ENCODE data around the gene HUWE1. TPM values are rescaled to one million over a fixed set of nuclear protein-coding genes. Genes with fewer than 3 reads are reported as not detected.

Gene HUWE1
- total and polyA plus RNA-seq, 12 donors: 38.4 to 170 (median 109) TPM

- H3K9me3 ChIP-seq (replicated peaks in 1 of 3): no peaks in the 10 kb centered on the region
- TF ChIP-seq CTCF (IDR thresholded peaks at IDR 0.05) (no peak), POLR2A (IDR thresholded peaks at IDR 0.05) (no peak)
- no peak overlapping the region for H3K4me3 ChIP-seq
- H3K27me3 ChIP-seq: peaks cover 4% of the 10 kb centered on the region
- WGBS, 4 donors: 73 to 93% (median 86%) methylated on average over 4 to 7 of the region's 7 CpGs
- intact Hi-C loops (cut with DNase I): no loop called here
- H3K27ac ChIP-seq: no peak overlapping the region
- peaks cover 0 to 64% of the 10 kb centered on the region in 2 donors for H3K36me3 ChIP-seq (replicated peaks in 1 of 2)
- DNase-seq: no peak
- H3K4me1 ChIP-seq (replicated peaks in 1 of 2): no peaks in the 10 kb centered on the region
Measured at GRCh38 chrX:53595266-53595810, 91.2 kb downstream of the HUWE1 start.

GRCh38 chrX:53594354-53594753, 92.2 kb downstream of the HUWE1 start:
- Histone ChIP-seq H3K4me1 (replicated peaks in 1 of 2) (no peaks in the 10 kb centered on the region), H3K4me3 (no peak overlapping the region), H3K9me3 (replicated peaks in 1 of 3) (no peaks in the 10 kb centered on the region), H3K36me3 (replicated peaks in 1 of 2) (peaks cover 0 to 64% of the 10 kb centered on the region in 2 donors), H3K27me3 (peaks cover 4% of the 10 kb centered on the region), H3K27ac (no peak overlapping the region)
- TF ChIP-seq POLR2A (IDR thresholded peaks at IDR 0.05) (no peak), CTCF (IDR thresholded peaks at IDR 0.05) (no peak)
- 73 to 83% (median 78%) methylated on average over 1 of the region's 1 CpG for WGBS, 4 donors
- intact Hi-C loops (cut with DNase I): no loop called here
- no peak for DNase-seq

GRCh38 chrX:53587795-53588420, 98.6 kb downstream of the HUWE1 start:
- H3K4me3 ChIP-seq: no peak overlapping the region
- no peak for DNase-seq
- H3K4me1 ChIP-seq (replicated peaks in 1 of 2): no peaks in the 10 kb centered on the region
- H3K36me3 ChIP-seq (replicated peaks in 1 of 2): peaks cover 0 to 98% of the 10 kb centered on the region in 2 donors
- H3K27ac ChIP-seq: no peak overlapping the region
- H3K27me3 ChIP-seq: peaks cover 3% of the 10 kb centered on the region
- no peaks in the 10 kb centered on the region for H3K9me3 ChIP-seq (replicated peaks in 1 of 3)
- intact Hi-C loops (cut with DNase I): no loop called here
- TF ChIP-seq POLR2A (IDR thresholded peaks at IDR 0.05) (no peak), CTCF (IDR thresholded peaks at IDR 0.05) (no peak)
- whole genome bisulfite sequencing, 4 donors: 71 to 85% (median 81%) methylated on average over 5 of the region's 5 CpGs

- intact Hi-C loops (cut with DNase I): no loop called here
- Histone ChIP-seq H3K9me3 (replicated peaks in 1 of 3) (no peaks in the 10 kb centered on the region), H3K27me3 (peaks cover 3% of the 10 kb centered on the region), H3K27ac (no peak overlapping the region), H3K36me3 (replicated peaks in 1 of 2) (peaks cover 0 to 82% of the 10 kb centered on the region in 2 donors), H3K4me3 (no peak overlapping the region), H3K4me1 (replicated peaks in 1 of 2) (no peaks in the 10 kb centered on the region)
- no peak for DNase-seq
- TF ChIP-seq POLR2A (IDR thresholded peaks at IDR 0.05) (no peak), CTCF (IDR thresholded peaks at IDR 0.05) (no peak)
- WGBS, 4 donors: 89 to 96% (median 94%) methylated on average over 9 of the region's 9 CpGs
Measured at GRCh38 chrX:53584891-53585290, 101.6 kb downstream of the HUWE1 start.

All from adrenal gland (tissue), 12 donors.